ENCODE results near the gene MRC2.

Gene MRC2

DNA sequence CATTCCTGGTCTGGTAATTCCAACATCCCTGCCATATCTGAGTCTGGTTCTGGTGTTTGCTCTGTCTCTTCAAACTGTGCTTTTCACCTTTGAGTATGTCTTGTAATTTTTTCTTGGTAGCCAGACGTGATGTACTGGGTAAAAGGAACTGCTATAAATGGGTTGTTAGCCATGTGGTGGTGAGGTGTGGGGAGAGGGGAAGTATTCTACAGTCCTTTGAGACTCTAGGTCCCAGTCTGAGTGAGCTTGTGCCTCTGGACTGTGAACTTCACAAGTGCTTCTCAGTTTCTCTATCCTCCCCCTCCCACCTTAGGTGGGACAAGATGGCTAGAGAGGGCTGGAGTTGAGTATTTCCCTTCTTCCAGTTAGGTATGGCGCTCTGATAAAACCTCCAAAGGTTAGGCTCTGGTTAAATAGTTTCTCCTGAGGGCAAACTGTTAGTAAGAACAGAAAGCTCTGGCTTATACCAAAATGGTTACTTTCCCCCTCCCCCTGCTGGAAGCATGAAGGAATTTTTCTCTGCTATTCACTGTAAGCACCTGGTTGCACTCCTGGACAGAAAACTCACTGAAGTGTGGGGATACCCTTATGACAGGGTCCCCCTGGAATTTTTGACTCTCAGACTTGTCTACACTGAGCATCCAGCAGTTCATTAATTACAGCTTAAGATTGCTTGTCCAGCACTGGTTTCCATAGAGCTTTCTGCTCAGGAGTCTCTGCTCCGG lies 92.8 kb downstream of the MRC2 start:
- no peak for DNase-seq (ENCODE audit: low spot score)

DNA sequence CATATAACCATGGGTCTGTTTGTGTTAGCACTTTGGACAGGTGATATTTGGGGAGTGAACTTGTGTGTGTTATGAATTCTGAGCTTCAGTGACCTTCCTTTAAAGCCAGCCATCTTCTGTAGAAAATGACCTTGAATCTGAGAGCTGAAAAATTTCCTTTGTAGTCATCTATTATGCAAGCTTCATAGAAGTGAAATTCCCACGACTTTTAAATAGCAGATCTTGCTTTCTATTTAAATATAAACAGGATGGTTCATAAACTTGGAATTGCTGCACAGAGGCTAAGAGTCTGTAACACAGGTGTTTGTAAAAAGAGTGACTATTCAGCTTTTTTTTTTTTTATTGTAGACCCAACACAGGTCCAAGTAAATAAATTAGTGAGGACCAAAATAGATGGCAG lies 95.2 kb downstream of the MRC2 start:
- DNase-seq (ENCODE audit: low spot score): no peak

DNA sequence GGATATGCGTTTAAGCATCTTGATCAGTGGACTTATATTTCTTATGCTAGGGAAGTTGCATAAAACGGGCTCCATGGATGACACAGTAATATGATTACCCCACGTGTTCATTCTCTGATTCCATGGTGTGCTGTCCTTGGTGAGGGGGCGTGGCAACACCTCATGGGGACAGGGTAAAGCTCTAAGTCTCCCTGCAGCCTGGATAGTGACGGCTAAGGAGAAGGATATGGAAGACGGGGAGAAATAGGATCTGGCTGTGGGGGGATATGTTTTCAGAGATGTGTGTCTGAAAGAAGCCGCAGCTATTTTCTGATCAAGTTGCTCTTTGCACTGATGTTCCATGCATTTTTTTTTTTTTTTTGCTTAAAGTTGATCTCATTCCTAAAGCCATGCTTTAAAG lies 96.4 kb downstream of the MRC2 start:
- DNase-seq (ENCODE audit: low spot score): no peak

DNA sequence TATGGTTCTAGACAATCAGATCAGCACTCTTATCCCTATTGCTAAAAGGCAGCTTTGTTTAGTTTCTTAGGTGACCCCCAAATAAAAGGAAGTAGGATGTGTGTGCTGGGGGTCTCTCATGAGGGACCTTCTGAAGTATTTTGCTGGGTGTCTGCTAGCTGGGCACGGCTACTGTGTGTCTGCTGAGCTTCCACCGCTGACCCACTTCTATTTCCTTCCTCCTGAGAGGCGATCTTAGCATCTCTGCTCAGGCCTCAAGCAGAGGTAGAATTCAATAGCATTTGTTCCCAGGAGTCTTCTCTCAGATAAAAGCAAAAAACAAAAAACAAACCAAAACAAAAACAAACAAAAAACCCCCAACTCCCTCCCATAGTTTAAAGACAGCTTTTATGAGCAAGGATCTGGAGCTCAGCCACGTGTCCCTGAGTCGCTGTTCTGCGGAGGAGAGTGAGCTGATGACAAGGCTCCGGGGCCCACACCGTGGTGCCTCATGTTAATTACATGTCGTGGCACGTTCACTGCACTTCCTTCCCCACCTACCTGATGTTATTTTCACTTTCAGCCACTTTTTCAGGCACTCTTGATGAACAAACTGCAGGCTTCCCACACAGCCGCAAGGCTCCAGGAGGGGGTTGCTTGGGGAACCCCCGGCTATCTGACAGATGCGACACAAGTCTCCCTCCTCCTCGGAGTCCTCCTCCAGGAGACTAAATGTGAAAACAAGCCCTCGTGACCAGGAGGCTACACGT lies 97.1 kb downstream of the MRC2 start:
- DNase-seq (ENCODE audit: low spot score): no peak

DNA sequence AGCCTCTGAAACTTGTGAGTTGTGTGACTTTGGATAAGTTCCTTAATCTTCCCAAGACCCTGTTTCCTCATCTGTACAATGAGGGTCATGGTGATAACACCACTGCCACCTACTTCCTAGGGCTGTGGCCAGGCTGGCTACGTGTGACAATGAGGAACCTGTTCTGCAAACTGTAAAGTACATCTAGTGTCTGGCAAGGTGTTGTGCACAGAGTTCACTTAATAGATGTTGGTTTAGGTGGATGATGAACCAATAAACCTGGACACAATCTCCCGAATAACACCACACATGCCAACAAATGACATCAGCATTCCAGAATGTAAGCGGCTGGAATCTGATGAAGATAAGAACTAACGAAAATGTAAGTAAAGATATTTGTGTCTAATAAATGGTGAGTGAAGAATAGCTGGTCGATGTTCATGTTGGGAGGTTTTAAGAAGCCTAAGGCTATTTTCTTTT lies 98.3 kb downstream of the MRC2 start:
- DNase-seq (ENCODE audit: low spot score): no peak

DNA sequence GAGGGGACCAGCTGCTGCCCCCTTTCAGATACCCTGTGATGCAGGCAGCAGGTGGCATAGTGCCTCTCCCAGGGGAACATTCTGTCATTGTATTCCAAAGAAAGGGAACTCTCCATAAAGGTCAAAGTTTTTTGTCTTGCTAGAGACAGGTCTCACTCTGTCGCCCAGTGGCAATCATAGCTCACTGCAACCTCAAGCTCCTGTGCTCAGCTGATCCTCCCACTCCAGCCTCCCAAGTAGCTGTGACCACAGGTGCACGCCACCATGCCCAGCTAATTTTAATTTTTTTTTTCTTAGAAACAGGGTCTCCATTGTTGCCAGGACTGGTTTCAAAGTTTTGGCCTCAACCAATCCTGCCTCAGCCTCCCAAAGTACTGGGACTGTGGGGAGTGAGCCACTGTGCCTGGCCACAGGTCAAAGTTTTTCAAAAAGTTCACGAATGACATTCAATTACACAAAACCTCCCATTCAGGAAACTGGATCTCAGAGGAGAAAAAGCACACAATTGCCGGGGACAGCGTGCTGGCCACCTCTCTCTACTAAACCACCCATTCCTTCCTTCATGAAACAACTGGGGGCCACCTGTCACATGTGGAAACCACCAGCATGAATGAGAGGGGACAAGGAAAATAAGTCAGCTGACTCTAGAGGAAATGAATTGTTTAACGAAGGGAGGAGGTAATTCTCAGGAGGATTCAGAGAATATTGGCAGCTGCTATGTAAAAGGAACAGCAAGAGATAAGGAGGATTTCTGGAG lies 100.6 kb downstream of the MRC2 start:
- DNase-seq (ENCODE audit: low spot score): no peak

DNA sequence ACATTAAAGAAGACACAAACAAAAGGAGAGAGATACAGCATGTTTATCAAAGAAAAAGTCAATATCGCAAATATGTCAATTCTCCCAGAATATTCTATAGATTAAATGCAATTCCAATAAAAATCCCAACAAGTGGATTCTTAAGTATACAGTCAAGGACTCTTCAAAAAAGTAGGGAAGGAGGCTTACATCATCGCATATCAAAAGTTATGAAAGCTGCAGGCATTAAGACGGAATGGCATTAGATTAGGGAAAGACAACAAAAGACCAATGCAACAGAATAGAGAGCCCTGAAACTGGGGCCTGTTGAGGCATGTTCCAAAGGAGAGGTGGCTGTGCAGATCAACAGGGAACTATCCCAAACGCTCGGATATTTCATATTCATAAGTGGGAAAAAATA lies 104.7 kb downstream of the MRC2 start:
- DNase-seq (ENCODE audit: low spot score): no peak

DNA sequence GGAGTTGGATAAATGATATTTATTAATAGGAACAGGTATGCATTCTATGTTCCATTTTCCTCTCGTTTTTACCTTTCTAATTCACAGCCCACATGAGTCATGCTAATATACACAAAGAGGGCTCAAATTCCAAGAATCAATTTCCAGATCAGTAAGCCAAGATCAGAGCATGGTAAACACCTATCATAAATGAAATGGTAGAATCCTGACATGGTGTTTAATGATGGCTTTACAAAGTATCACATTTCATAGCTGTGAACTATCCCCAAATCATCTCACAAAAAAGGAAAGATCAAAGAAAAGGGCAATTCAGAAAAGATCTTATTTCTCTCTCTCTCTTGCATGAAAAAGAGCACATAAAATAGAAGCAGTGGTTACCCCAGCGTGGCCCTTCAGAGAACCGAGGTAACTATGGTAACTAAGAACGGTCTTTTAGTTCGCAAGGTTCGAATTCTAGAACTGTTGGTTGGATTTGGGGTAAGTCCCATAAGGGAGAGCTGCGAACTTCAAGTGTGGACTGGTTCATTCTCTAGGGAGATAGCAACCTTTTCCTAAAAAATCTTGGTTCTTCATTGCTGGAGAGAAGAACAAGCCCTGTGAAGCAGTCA lies 107.7 kb downstream of the MRC2 start:
- DNase-seq (ENCODE audit: low spot score): peak; percentile 29

DNA sequence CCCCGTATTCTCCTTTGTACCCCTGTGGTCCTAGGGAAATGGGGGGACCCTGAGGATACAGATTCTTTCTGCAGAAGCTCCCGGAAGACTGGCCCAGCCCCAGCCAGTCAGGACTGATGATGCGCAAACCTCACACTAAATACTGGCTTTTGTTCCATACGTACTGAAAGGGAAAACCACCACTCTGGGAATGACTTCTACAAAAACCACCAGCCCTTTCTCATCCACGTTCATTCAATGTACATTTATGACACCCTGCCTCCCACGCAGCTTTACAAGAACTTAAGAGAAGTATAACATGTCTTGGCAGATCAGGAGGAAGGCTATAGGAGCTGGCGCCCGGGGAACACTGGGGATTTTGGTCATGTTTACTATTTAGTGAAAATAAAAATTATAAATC lies 110.0 kb downstream of the MRC2 start:
- DNase-seq (ENCODE audit: low spot score): no peak

DNA sequence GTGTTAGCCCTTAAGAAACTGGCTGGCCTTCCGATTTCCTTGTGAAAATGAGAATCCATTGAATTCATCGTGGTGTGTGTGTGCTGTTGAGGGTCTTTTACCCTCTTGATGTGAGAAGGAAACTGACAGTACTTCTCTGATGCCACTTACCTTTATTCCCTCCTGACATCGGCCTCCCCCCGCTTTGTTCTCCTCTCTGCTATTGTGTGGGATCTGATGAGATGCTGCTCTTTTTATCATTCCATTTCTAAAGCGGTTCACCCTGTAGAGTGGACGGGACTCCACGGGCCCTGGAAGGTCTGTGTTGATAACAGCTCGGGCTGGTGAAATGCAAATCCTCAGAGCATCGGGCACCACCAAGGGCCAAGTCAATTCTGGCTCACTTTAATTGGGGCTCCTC lies 110.8 kb downstream of the MRC2 start:
- no peak for DNase-seq (ENCODE audit: low spot score)

DNA sequence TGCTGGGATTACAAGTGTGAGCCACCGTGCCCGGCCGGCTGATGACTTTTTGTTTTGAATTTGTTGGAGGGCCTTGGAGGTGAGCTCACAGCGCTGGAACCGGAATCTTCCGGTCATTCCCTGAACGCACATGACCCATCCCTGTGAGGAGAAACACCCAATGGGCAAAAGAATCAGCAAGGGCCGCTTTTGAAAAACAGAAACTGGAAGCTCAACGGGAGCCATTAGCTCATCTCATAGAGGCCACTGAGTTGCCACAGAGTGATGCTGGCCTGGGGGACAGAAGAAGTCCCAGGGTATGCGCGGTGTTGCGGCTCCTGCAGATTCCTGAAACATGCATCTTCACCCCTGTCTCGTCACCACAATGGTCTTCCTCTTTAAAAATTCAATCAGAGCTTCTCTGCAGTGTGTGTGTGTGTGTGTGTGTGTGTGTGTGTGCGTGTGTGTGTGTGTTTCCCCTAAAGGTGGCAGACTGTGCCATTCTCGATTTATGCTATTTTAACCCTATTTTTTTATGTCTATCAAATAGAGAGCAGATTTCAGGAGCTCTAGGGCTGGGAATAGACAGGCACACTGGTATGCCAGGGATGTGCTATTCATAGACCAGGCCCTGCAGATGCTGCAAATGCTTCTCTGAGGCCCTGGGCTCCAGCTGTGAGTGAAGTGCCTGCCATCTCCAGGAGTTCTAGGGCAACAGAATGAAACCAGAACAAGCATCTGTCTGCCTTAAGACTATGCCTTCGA lies 112.3 kb downstream of the MRC2 start:
- DNase-seq (ENCODE audit: low spot score): no peak

DNA sequence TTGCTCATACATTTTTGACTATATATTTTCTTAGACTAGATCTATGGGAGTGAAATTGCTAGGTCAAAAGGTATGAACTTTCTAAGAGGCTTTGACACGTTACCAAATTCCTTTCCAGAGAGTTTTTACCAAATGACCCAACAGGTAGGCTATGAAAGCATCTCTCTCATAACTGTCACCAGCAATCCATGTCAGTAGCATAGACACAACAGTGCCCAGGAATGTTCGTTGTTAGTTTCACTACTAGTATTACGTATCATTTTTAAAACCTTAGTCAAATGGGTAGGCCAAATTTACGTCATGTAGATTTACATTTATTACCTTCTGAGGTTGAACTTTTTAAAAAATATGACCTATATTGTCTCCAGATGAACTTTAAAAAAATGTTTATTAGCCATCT lies 113.8 kb downstream of the MRC2 start:
- no peak for DNase-seq (ENCODE audit: low spot score)

Data from SW480 (cell line).